Panc1 (cell line): ENCODE results near the gene CARMIL1. TPM values are rescaled to one million over a fixed set of nuclear protein-coding genes. Genes with fewer than 3 reads are reported as not detected.

Experiments used
- ATAC-seq: fragments of 200-7000 bp; cut with Tn5 transposase; 2 replicates; pipeline ENCODE4 v1.9.1; 2020; ENCODE audit warnings: mild to moderate bottlenecking, moderate library complexity
- BruUV-seq: library from RNA; stranded (reverse); fragments of 400-500 nt; replicated peaks from 2 replicates; lab custom pipeline; 2021; lab: Mats Ljungman, UMichigan
- CTCF ChIA-PET: fragments of 300-600 bp; sonication (Branson Sonifier 250); formaldehyde crosslinking; loops from one replicate; lab custom pipeline; 2022; ENCODE audit warnings: antibody characterized with exemption; lab: Charles Lee
- POLR2A ChIA-PET: fragments of 300-600 bp; sonication (Branson Sonifier 250); formaldehyde crosslinking; loops from one replicate; lab custom pipeline; 2022; ENCODE audit warnings: antibody characterized with exemption; lab: Charles Lee
- DNase-seq: peaks from one replicate; pipeline ENCODE4 v3.0.0-alpha.2; 2010; ENCODE audit warnings: low read depth, low spot score
- H3K27ac ChIP-seq: 2 replicates; pipeline ENCODE4 v1.5.1; 2011; ENCODE audit warnings: mild to moderate bottlenecking, low read length, inconsistent platforms
- H3K27me3 ChIP-seq: fragments of 200-500 bp; sonication (Bioruptor generic); 2 replicates; pipeline ENCODE4 v1.6.0; 2014; ENCODE audit warnings: low read length, inconsistent platforms; ENCODE audit not compliant: control insufficient read depth, insufficient read depth
- H3K36me3 ChIP-seq: fragments of 200-500 bp; sonication (Bioruptor generic); 2 replicates; pipeline ENCODE4 v1.5.1; 2014; ENCODE audit warnings: inconsistent platforms, mild to moderate bottlenecking, low read length, moderate library complexity; ENCODE audit not compliant: control insufficient read depth, insufficient read depth
- H3K4me1 ChIP-seq: 2 replicates; pipeline ENCODE4 v1.5.1; 2011; ENCODE audit warnings: inconsistent platforms, mild to moderate bottlenecking, low read length, moderate library complexity; ENCODE audit not compliant: control insufficient read depth, insufficient read depth
- H3K4me3 ChIP-seq, 2 experiments: 2 replicates each; pipeline ENCODE4 v1.5.1; 2011 to 2012; ENCODE audit warnings: low read depth in 2 of 2, low read length in 2 of 2, mild to moderate bottlenecking in 2 of 2, inconsistent platforms in 1 of 2, moderate library complexity in 1 of 2
- H3K9me3 ChIP-seq: fragments of 200-500 bp; sonication (Bioruptor generic); 2 replicates; pipeline ENCODE4 v1.5.1; 2014; ENCODE audit warnings: low read depth, mild to moderate bottlenecking, inconsistent platforms, low read length, moderate library complexity; ENCODE audit not compliant: control insufficient read depth, insufficient read depth
- CTCF ChIP-seq: fragments of 450-650 bp; IDR thresholded peaks from 2 replicates; pipeline ENCODE4 v1.5.1; 2017; ENCODE audit warnings: mild to moderate bottlenecking
- POLR2AphosphoS5 ChIP-seq: IDR thresholded peaks from 2 replicates; pipeline ENCODE4 v1.6.1; 2012; ENCODE audit warnings: mild to moderate bottlenecking, low read depth, low read length, moderate library complexity
- REST ChIP-seq, 2 experiments: IDR thresholded peaks; 2 replicates each; pipeline ENCODE4 v1.6.1; 2011 to 2012; ENCODE audit warnings: low read depth in 2 of 2, control low read depth in 1 of 2, low read length in 1 of 2, mild to moderate bottlenecking in 1 of 2, moderate library complexity in 1 of 2; ENCODE audit not compliant: insufficient read depth in 1 of 2
- SIN3A ChIP-seq: IDR thresholded peaks from 2 replicates; pipeline ENCODE4 v1.6.1; 2012; ENCODE audit warnings: low read depth, mild to moderate bottlenecking, low read length, moderate library complexity, borderline replicate concordance; ENCODE audit not compliant: insufficient read depth
- TCF7L2 ChIP-seq: IDR thresholded peaks from 2 replicates; pipeline ENCODE4 v1.6.1; 2011; ENCODE audit warnings: mild to moderate bottlenecking, low read depth, low read length, inconsistent platforms
- in situ Hi-C: cut with HindIII; loops from 2 replicates; pipeline ENCODE4 v1.10.0; 2016; ENCODE audit warnings: low sequenced_read_pairs, low pct_unique_long_range_greater_than_20kb
- intact Hi-C: fragments of 100-400 bp; cut with micrococcal nuclease; formaldehyde crosslinking; loops from one replicate; pipeline ENCODE4 v1.10.0; 2022; ENCODE audit not compliant: unreplicated experiment
- total RNA-seq: library from RNA; stranded (reverse); gene quantifications from one replicate; pipeline ENCODE4 v1.2.1, GENCODE V29; 2021; ENCODE audit not compliant: unreplicated experiment

The CARMIL1 gene
- total RNA-seq, 1 experiment from 2014 or later = 4.0 TPM

DNA sequence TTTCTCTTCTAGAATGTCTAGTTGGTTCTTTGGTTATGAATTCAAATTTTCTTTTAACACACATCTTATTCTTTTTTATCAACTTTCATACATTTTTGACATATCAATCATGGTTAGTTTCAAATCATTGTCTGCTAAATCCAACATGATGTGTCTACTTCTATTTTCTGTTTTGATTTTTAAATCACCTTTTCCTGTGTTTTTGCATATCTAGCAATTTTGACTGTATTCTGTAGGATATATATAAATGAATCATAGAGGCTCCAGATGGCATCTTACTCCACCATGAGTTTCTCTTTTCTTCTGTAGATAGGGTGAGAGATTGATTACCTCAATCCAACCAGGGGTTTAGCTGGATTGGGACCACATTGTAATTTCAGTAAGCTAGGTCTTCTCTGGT lies 34.3 kb upstream of the CARMIL1 start:
- Histone ChIP-seq H3K4me1 (no peaks in the 10 kb centered on the region), H3K27ac (no peak overlapping the region), H3K4me3 (no peak overlapping the region), H3K9me3 (no peaks in the 10 kb centered on the region), H3K36me3 (no peaks in the 10 kb centered on the region), H3K27me3 (no peaks in the 10 kb centered on the region)
- in situ Hi-C loops = no loop called here
- ChIA-PET CTCF (no interaction called here), POLR2A (no interaction called here)
- no peak for DNase-seq
- TF ChIP-seq TCF7L2 (no peak), SIN3A (no peak), REST (IDR thresholded peaks at IDR 0.05; ENCODE audit: insufficient read depth in 1 of 2, low read depth in 2 of 2, low read length in 1 of 2) (no peak), POLR2AphosphoS5 (no peak), CTCF (no peak)
- BruUV-seq = no TSS peak
- ATAC-seq = no peak
- intact Hi-C loops = no loop called here

DNA sequence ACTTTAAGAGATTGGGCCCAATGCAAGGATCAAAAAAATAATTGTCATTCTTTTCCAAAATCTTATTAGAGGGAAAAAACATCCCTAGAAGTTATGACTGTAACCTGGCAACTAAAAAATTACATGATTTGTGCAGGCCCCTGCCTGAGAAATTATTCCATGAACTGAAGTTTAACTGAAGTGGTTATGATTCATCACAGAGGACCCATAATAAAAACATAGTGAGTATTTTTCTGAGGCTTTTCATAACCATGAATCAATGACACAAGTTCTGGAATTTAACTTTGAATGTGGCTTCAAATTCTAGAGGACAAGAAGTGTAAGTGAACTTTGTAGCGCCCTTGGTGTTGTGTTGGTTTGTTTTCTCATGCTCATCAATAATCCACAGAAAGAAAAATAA lies 31.1 kb upstream of the CARMIL1 start:
- intact Hi-C loops = no loop called here

More for the DNA sequence above, 31.1 kb upstream of the CARMIL1 start:
- in situ Hi-C loops = no loop called here
- DNase-seq = no peak
- H3K9me3 ChIP-seq = no peaks in the 10 kb centered on the region
- no peaks in the 10 kb centered on the region for H3K27me3 ChIP-seq
- no peak overlapping the region for H3K4me3 ChIP-seq
- POLR2A ChIA-PET = no interaction called here
- H3K36me3 ChIP-seq = no peaks in the 10 kb centered on the region
- BruUV-seq = no TSS peak
- H3K27ac ChIP-seq = no peak overlapping the region
- H3K4me1 ChIP-seq = no peaks in the 10 kb centered on the region
- no peak for ATAC-seq
- CTCF ChIA-PET = no interaction called here
- no peak for TF ChIP-seq CTCF
- TF ChIP-seq SIN3A = no peak
- TF ChIP-seq TCF7L2 = no peak
- TF ChIP-seq POLR2AphosphoS5 = no peak
- no peak for TF ChIP-seq REST (IDR thresholded peaks at IDR 0.05; ENCODE audit: insufficient read depth in 1 of 2, low read depth in 2 of 2, low read length in 1 of 2)
